HG03045 (cell line): Measurements from ENCODE around the gene SSTR3.
"Not testable (repeated sequence)": the region's sequence is repeated elsewhere in the genome, so short reads cannot be mapped to it uniquely, and the experiment has no call there.

Source experiments
- ATAC-seq: cut with Tn5 transposase; IDR thresholded peaks from one replicate; pipeline ENCODE4 v1.9.1; 2021; ENCODE audit warnings: mild to moderate bottlenecking, moderate library complexity; ENCODE audit not compliant: unreplicated experiment

SSTR3 gene

GRCh38 chr22:37243402-37244113 is 31.3 kb upstream of the SSTR3 start:
- no peak for ATAC-seq

DNA sequence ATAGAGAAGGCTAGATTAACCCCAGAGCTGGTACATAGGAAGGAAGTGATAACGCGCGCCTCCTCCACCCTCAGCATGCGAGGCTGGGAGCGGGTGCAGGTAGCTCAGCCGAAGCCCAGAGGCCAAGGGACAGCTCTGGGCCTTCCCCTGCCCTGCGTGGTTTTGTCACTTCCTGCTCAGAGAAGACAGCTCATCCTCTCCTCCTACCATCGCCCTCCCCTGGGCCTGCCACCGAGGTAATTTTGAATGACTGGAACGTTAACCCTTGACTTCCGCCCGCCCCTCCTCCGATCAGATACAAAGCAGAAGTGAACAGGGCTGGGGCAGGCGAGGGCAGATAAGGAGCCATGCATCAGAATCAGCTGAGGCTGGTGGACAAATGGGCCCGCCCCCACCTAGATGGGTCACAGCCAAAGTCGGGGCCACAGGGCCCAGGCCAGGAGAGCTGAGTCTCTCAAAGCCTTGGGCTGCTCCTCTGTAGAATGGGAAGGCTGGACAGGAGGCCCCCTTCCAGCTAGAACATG is 30.2 kb upstream of the SSTR3 start:
- ATAC-seq: peak; percentile 64

- ATAC-seq: no peak
These were observed 29.3 kb upstream of the SSTR3 start for GRCh38 chr22:37241351-37242142.

DNA sequence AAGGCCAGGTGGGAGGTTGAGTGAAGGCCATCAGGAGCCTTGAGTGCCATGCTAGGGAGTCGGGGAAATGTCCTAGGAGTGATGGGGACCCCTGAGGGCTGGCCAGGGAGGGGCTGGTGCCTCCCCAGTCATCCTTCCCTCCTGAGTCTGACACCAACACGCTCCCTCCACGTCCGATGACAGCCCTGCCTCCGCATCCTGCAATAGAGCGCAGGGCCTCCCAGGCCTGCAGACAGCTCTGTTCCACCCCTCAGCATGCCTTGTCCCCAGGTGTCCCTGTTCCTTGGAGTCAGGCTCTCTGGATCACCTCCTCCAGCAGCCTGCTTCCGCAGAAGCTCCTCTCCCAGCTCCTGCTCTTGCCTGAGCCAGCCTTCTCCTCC is 28.7 kb upstream of the SSTR3 start:
- ATAC-seq: no peak

- ATAC-seq: no peak
These were observed 28.1 kb upstream of the SSTR3 start for GRCh38 chr22:37240240-37240940.

GRCh38 chr22:37239336-37240239 is 27.3 kb upstream of the SSTR3 start:
- ATAC-seq: no peak

GRCh38 chr22:37237371-37238268 is 25.3 kb upstream of the SSTR3 start:
- no peak for ATAC-seq

GRCh38 chr22:37235897-37236607 is 23.8 kb upstream of the SSTR3 start:
- no peak for ATAC-seq

DNA sequence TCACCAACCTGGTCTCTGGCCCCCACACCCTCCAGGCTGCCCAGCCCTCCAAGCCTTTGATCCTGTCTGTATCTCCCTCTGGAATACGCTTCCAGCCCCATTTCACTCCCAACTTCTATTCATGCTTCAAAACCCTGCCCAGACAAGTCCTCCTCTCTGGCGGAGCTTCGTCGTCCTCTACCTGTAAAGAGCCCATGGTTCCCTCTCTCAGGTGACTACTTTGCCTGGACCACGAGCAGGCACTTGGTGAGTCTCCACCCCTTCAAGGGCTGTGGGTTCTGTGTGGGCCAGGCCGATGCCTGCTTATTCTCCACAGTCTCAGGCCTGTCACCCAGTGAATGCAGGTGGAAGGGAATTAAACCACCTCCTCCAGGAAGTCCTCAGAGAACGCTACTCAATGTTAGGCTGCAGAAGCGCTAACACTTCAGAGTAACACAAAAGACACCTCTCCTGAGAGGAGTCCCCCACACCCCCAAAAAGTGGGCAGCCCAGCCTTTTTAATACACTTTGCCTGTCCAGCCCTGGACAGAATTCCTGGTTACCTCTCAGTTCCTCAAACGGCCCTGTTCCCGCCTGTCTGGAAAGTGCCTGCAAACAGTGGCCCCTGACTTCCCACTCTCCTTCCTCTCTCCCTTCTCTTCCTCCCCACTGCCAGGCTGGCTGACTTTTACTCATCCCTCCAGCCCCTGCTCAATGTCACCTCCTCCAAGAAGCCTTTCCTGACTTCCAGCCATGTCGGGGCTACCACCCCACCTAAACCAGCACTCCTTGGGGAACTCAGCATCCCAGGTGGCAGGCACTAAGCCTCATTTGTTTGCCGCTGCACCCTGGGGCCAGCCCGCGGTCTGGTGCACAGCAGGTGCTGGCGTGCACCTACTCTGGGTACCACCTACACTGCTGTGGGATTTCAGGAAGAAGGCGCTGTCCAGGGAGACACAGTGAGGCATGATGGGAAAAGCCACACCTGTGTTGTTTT is 22.7 kb upstream of the SSTR3 start:
- no peak for ATAC-seq

GRCh38 chr22:37233751-37234631 is 21.7 kb upstream of the SSTR3 start:
- no peak for ATAC-seq

DNA sequence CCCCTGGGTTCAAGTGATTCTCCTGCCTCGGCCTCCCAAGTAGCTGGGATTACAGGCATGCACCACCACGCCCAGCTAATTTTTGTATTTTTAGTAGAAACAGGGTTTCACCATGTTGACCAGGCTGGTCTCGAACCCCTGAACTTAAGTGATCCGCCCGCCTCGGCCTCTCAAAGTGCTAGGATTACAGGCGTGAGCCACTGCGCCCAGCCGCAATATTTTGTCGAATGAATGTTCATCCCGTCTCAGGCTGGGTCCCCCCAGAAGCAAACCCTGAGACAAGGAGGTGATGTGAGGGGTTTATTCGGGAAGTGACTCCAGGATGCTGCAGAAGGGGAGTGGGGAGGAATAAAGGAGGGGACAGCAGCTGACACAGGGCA is 21.1 kb upstream of the SSTR3 start:
- ATAC-seq: not testable (repeated sequence)

DNA sequence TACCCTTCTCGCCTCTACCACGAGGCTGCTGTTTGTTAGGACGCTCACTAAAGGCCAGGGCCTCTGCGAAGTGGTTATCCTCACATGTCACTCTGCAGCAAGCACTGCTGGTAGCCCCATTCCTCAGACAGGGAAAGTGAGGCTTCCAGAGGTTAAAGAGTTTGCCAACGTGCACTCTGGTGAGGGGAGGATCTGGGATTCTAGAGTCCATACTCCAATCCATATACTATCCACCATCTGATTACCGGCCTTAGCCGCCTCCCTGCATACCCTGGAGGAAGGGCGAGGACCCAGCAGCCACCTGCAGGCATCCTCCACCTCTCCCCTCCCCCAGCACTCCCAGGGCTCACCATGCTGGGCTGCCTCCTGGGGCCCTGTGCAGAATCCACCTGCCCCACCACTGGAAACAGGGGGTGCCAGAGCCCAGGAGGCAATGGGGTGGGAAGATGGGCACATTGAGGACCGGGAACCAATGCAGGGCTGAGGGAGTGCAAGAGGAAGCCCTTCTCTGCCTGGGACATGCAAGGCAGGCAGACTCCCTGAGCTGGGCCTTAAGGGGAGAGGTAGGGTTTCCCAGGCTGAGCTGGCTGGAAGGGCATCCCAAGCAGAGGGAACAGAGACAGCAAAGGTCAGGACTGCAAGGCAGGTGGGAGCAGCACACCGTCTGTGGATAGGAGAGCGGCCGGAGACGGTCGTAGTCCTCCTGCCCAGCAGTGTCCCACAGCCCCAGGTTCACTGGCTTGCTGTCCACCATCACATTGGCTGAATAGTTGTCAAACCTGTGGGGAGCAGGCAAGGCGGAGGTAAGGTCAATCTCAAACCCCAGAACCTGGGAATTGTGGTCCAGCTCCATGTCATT is 20.1 kb upstream of the SSTR3 start:
- no peak for ATAC-seq

DNA sequence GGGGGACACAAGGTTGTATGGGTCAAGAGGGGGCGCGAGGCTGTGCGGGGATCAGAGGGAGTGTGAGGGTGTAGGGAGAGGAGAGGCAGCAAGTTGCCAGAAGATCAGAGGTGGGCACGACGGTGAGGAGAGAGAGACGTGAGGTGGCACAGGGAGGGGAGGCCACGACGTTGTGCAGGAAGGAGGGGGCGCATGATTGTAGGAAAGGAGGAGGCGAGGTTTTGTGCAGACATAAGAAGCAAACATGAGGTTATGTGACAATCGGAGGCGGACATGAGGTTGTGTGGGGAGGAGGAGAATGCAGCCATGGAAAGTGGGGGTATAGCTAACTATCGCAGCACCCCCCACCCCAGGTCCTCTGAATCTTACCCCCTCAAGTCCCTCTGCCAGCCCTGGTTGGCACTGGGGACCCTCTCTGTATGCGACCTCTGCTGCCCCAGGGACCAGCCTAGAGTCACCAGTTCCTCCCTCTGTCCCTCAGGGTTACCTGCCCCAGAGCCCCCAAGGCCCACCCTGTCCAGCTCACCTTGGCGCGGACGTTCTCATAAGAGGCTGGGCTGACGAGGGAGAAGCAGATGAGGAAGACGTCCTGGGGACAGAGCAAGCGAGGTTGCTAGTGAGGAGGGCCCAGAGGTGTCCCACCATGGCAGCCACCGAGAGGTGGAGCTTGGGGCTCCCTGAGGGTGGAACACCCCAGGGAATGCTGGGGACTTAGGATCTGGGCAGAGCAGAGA is 19.3 kb upstream of the SSTR3 start:
- ATAC-seq: no peak

DNA sequence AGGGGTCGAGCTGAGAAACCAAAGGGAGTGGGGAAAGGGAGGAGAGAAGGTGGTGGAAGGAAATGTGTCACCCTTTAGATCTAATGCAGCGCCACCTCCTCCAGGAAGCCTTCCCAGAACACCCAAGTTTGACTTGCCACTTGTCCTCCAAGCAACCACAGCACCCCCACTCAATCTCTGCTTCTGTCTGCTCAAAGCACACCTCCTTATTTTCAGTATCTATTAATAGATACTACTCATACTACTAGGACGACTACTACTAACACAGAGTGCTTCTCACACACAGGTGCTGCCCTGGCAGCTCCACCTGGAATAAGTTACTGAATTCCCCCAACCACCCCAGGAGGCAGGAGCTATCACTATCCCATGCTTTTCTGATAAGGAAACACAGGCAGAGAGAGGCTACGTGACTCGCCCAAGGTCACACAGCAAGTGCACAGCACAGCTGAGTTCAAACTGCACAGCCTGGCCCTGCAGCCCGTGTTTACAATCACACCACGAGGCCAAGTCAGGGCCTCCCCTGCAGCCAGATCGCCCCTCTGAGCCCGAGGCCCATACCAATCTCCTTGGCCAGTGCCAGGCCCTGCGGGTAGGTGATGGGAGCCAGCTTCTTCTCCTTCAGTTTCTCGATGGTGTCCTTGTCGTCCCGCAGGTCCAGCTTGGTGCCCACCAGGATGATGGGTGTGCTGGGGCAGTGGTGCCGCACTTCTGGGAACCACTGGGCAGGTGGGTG is 18.6 kb upstream of the SSTR3 start:
- ATAC-seq: no peak
